ENCODE results near the gene GLB1L3.
"Not testable (repeated sequence)": the region's sequence is repeated elsewhere in the genome, so short reads cannot be mapped to it uniquely, and the experiment has no call there.

GLB1L3 gene

GRCh38 chr11:134313821-134314607 is 37.8 kb downstream of the GLB1L3 start:
- no peak for DNase-seq (ENCODE audit: low read depth)

GRCh38 chr11:134317103-134317502 is 40.9 kb downstream of the GLB1L3 start:
- no peak for DNase-seq (ENCODE audit: low read depth)

GRCh38 chr11:134321373-134321772 is 45.2 kb downstream of the GLB1L3 start:
- DNase-seq (ENCODE audit: low read depth) = not testable (repeated sequence)

- no peak for DNase-seq (ENCODE audit: low read depth)
These were observed 46.4 kb downstream of the GLB1L3 start for GRCh38 chr11:134322553-134322952.

- no peak for DNase-seq (ENCODE audit: low read depth)
These were observed 52.3 kb downstream of the GLB1L3 start for GRCh38 chr11:134328433-134328832.

GRCh38 chr11:134330611-134331353 is 54.6 kb downstream of the GLB1L3 start:
- DNase-seq (ENCODE audit: low read depth) = no peak

GRCh38 chr11:134331354-134332188 is 55.4 kb downstream of the GLB1L3 start, which contains the start of gene GLB1L2:
GLB1L2 (plus strand) TSS chr11:134331988; CDS start chr11:134332062, 74 bp downstream.
- DNase-seq (ENCODE audit: low read depth) = peak; percentile 77

- peak; percentile 8 for DNase-seq (ENCODE audit: low read depth)
These were observed 56.0 kb downstream of the GLB1L3 start for GRCh38 chr11:134332189-134332631.

GRCh38 chr11:134332782-134333181 is 56.6 kb downstream of the GLB1L3 start:
- DNase-seq (ENCODE audit: low read depth) = no peak

GRCh38 chr11:134333312-134333711 is 57.1 kb downstream of the GLB1L3 start:
- DNase-seq (ENCODE audit: low read depth) = no peak

- DNase-seq (ENCODE audit: low read depth) = no peak
These were observed 57.8 kb downstream of the GLB1L3 start for GRCh38 chr11:134333946-134334345.

- no peak for DNase-seq (ENCODE audit: low read depth)
These were observed 58.8 kb downstream of the GLB1L3 start for GRCh38 chr11:134334796-134335571.

GRCh38 chr11:134337051-134337450 is 60.9 kb downstream of the GLB1L3 start:
- DNase-seq (ENCODE audit: low read depth) = no peak

- DNase-seq (ENCODE audit: low read depth) = no peak
These were observed 61.9 kb downstream of the GLB1L3 start for GRCh38 chr11:134338068-134338467.

- no peak for DNase-seq (ENCODE audit: low read depth)
These were observed 62.5 kb downstream of the GLB1L3 start for GRCh38 chr11:134338654-134339053.

GRCh38 chr11:134339756-134340155 is 63.6 kb downstream of the GLB1L3 start:
- DNase-seq (ENCODE audit: low read depth) = no peak

- DNase-seq (ENCODE audit: low read depth) = no peak
These were observed 64.3 kb downstream of the GLB1L3 start for GRCh38 chr11:134340354-134340964.

- no peak for DNase-seq (ENCODE audit: low read depth)
These were observed 65.8 kb downstream of the GLB1L3 start for GRCh38 chr11:134341805-134342571.

GRCh38 chr11:134342572-134343340 is 66.6 kb downstream of the GLB1L3 start:
- DNase-seq (ENCODE audit: low read depth) = no peak

All from activated T-cell treated with anti-CD3 and anti-CD28 coated beads for 48 hours (primary cell).